ENCODE data around the gene SLC9A4.

Gene SLC9A4

GRCh38 chr2:102453501-102453900, 19.5 kb upstream of the SLC9A4 start:
- no peak for DNase-seq

- no peak for DNase-seq
These were observed 17.9 kb upstream of the SLC9A4 start for GRCh38 chr2:102455061-102455670.

GRCh38 chr2:102460467-102460866, 12.6 kb upstream of the SLC9A4 start:
- no peak for DNase-seq

- DNase-seq = no peak
These were observed 11.8 kb upstream of the SLC9A4 start for GRCh38 chr2:102461188-102461587.

- no peak for DNase-seq
These were observed 9.9 kb upstream of the SLC9A4 start for GRCh38 chr2:102463160-102463559.

GRCh38 chr2:102470168-102470567, 2.9 kb upstream of the SLC9A4 start:
- DNase-seq = no peak

GRCh38 chr2:102473631-102474030, 605 bp downstream of the SLC9A4 start:
- DNase-seq = no peak

GRCh38 chr2:102474785-102475184, 1.8 kb downstream of the SLC9A4 start:
- DNase-seq = no peak

GRCh38 chr2:102478686-102479470, 5.9 kb downstream of the SLC9A4 start:
- DNase-seq = no peak

GRCh38 chr2:102480285-102481195, 7.5 kb downstream of the SLC9A4 start:
- DNase-seq = no peak

- DNase-seq = no peak
These were observed 8.9 kb downstream of the SLC9A4 start for GRCh38 chr2:102481931-102482330.

GRCh38 chr2:102483086-102483485, 10.1 kb downstream of the SLC9A4 start:
- no peak for DNase-seq

- no peak for DNase-seq
These were observed 11.5 kb downstream of the SLC9A4 start for GRCh38 chr2:102484310-102485061.

- DNase-seq = no peak
These were observed 12.2 kb downstream of the SLC9A4 start for GRCh38 chr2:102485147-102485785.

- no peak for DNase-seq
These were observed 14.1 kb downstream of the SLC9A4 start for GRCh38 chr2:102486941-102487702.

GRCh38 chr2:102487761-102488462, 14.9 kb downstream of the SLC9A4 start:
- no peak for DNase-seq

- DNase-seq = peak; percentile 29
These were observed 16.6 kb downstream of the SLC9A4 start for GRCh38 chr2:102489646-102490045.

- no peak for DNase-seq
These were observed 19.0 kb downstream of the SLC9A4 start for GRCh38 chr2:102492006-102492405.

- no peak for DNase-seq
These were observed 21.5 kb downstream of the SLC9A4 start for GRCh38 chr2:102494570-102494969.

- DNase-seq = no peak
These were observed 25.4 kb downstream of the SLC9A4 start for GRCh38 chr2:102498414-102498813.

GRCh38 chr2:102499558-102499957, 26.5 kb downstream of the SLC9A4 start:
- DNase-seq = no peak

Data from GDM1 (cell line).